GM19025 (cell line): ENCODE results near the gene TOMM22.

ENCODE experiments used
- ATAC-seq: cut with Tn5 transposase; IDR thresholded peaks from one replicate; pipeline ENCODE4 v1.9.1; 2021; ENCODE audit warnings: mild to moderate bottlenecking, low read depth, moderate library complexity; ENCODE audit not compliant: unreplicated experiment

Gene TOMM22

DNA sequence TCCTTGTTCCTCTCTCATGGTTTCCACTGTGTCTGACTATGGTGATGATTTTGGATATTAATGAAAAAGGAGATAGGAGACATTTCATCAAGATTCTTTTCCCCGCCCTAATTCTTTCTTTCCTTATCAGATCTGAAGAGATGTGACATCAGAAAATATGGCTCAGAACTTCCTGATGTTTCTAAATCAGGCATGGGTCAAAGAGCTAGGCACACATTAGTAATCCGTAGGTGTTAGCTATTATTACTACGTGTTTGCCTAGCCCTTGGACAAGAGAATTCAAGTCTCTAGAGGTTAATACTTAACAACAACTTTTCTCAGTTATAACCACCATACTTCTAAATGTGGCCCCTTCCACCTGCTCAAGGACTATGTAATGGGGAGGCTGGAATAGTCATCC is 13.2 kb downstream of the TOMM22 start:
- ATAC-seq: no peak

DNA sequence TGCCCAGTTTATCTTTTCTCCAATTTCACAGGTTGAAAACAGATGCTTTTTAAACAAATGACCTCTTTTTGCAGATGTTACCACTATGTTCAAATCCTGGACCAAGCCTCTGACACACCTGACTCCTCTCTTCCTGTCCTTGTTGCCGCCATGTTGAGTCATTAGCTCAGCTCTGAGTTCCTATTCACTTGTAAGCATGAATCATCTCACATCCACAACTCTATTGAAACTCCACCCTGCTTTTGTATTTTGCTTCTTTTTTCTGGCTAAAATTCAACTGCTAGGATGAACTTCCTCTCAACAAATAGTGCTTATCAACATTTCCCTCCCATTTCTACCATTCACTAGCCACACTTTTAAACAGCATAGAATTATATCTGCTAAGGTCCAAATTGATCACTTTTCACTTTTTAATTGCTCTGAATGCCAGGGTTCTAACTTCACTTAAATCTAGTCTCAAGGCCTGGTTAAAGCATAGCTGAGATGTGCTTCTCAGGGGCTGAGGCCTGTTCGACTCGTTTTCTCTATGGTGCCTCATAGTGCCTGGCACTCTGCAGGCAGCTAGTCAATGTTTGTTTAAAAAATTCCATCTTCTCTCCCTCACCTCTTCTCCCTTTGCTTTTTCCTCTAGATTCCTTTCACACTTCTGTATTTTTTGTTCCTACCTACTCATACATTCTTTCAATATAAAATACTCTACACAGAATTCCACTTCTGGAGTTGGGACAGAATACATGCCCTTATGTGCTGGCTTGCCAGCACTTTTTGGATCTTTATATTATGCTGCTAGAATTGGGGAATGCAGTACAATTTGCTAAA is 15.1 kb downstream of the TOMM22 start:
- no peak for ATAC-seq

DNA sequence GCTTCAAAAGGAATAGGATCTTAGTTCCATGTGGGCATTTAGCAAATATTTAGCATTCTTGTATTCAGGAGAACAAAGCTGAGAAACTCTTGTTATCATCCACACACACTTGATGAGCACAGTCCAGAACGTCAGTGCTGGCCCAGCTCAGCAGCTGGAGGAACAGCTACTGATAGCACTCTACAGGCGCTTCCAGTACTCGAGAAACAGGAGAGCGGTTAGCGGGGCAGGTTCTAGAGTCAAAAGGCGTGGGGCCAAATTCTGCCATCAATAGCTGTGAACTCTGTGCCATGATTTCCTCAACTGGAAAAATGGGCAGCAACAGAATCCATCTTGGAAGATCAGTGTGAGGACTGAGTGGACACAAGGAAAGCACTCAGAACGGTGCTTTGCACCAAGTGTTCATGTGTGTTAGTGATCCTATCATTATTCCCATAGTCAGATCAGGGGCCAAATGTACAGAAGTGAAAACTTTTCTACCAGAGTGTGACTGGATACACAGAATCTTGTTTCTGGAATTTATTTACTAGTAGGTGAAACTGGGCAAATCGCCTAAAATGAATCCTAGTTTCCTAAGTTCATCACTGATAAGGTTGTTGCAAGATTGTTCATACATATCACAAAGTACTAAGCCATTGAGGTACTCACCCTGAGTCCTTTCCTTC is 15.8 kb downstream of the TOMM22 start:
- ATAC-seq: no peak

DNA sequence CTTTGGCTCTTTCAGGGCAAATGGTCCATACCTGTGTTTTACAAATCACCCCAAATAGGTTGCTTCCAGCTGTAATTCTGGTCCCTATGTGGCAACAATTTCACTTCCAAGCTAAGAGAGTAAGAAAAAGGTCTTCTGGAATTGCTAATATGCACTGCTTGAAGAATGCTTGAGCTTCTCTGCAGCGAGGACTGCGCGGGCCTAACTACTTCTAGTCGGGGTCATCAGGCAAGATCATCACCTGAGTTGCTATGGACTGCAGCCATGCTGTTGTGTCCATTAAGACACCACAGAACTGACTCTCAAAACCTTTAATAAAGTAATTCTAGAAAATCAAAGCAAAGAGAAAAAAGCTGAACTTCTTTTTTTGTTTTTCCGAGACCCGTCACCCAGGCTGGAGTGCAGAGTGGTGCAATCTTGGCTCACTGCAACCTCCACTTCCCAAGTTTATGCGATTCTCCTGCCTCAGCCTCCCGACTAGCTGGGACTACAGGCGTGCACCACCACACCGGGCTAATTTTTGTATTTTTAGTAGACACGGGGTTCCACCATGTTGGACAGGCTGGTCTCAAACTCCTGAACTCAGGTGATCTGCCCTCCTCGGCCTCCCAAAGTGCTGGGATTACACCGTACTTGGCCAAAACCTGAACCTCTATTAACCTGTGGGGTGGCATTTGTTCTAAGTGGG is 16.8 kb downstream of the TOMM22 start:
- ATAC-seq: no peak

DNA sequence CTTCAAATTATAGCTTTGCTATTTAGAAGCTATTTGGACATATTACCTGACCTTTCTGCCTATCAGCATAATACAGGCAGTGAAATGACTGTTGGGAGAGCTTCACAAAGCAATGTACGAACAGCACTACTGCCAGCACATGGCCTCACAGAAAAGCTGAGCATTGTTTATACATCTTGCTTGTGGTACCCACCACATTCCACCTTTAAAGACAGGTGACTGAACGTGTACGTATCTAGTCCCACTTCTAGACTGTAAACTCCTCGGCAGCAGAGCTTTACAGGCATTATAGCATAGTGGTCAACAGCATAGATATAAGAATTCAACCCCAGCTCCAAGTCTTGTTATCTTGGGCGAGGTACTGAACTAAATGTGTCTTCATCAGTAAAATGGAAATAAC is 17.4 kb downstream of the TOMM22 start:
- ATAC-seq: no peak

DNA sequence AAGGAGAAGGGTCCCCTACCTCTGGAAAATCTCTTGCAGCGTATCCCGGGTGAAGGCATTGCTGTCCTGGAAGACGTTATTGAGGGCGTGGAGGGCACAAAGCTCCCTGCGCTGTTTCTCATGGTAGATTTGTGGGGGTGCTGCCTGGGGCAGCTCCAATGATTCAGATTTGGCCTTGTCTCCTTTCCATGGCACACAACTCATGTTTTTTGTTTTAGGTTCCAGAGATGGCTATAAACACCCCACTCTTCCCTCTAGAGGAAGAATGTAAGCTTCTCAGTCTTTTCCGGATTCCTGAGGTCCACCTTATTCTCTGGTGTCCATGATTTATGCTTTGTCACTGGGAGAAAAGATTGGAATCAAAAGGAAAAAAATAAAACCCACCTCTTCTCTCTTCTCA is 18.0 kb downstream of the TOMM22 start:
- no peak for ATAC-seq

DNA sequence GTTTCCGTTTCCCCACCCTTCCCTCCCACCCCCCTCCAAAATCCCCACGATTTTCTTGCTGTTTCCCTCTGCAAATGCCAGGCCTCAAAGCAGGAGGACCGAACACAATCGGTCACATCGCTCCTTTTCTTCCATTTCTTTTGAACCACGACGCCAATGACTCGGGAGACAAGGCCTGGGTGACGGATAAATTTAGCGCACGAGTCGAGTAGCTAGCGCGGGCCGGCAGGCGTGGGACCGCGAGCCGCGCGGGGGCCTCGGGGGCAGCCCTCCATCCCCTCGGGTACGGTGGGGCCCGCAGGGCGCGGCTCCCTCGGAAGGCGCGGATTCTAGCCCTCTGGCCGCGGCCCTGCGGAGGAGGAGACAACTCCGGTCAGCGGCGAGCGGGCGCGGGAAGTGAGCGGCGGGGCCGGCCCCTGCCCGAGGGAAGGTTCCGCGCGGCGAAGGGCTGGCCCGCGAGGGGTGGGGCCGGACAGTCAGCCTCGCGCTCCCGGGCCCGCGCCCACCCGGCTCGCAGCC is 18.6 kb downstream of the TOMM22 start:
- peak; percentile 23 for ATAC-seq

DNA sequence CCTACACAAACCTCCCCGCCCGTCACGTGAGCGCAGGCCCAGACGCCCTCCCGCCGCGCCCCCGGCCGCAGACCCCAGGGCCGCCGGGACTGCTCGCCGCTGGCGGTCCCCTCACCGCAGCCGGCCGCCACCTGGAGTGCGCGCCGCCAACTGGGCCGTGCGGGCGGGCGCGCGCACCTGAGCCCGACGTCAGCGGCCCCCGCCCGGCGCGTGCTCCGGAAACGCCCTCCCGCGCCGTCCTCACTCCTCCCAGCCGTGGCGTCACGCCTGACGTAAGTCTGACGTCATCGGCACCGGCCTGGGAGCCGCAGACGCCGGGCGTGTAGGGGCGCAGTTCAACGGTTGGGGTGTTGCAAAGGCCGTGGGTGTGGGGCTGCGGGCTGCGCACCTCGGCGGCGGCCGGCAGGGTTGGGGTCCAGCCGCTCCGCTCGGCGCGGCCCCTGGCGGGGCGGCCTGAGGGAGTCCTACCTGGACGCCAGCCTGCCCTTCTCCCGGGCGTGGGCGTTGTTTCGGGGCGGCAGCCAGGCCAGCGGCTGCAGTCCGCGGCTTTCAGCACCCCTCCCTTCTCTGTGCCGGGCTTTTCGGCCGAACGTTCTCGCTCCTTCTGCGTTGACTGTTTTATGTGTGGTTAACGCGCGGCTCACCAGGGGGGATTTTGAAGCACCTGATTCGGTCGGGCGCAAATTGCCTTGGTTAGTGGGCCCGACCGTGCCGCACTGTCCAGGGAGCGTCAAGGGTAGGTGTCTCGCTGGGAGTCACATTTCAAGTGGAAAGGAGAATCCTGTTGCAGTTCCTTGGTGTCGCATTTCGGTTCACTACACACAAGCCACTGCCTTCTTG is 19.3 kb downstream of the TOMM22 start, which contains the start of gene JOSD1:
Gene JOSD1 (minus strand): TSS at position 155 of the 840 bp plus-strand sequence. CDS start 956 bp downstream, outside the sequence.
- ATAC-seq: peak; percentile 36

DNA sequence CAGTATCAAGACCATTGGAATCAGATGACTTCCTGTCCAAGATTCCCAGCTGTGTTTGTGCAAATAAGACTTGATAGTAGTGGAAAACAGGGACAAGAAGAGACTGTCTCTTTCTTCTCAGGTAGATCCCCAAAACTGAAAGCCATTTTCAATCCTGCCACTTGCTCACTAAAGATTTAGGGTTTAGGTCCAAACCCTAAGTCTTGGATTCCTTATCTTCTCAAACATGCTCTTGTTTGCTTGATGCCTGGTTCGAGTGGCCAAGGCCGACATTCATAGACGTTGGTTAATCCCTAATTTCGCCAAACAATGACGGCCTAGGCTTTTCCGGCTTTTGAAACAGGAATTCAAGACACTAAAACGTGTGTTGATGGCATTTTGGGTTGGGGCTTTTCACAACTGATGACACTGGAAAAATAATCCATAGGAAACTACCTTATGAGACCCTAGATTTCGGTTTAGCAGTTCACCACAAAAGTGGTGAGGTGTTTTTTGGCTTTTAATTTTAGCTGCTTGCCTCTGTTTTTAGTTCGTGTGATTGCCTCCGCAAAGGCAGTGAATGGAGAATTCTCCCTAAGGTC is 23.0 kb downstream of the TOMM22 start:
- no peak for ATAC-seq

DNA sequence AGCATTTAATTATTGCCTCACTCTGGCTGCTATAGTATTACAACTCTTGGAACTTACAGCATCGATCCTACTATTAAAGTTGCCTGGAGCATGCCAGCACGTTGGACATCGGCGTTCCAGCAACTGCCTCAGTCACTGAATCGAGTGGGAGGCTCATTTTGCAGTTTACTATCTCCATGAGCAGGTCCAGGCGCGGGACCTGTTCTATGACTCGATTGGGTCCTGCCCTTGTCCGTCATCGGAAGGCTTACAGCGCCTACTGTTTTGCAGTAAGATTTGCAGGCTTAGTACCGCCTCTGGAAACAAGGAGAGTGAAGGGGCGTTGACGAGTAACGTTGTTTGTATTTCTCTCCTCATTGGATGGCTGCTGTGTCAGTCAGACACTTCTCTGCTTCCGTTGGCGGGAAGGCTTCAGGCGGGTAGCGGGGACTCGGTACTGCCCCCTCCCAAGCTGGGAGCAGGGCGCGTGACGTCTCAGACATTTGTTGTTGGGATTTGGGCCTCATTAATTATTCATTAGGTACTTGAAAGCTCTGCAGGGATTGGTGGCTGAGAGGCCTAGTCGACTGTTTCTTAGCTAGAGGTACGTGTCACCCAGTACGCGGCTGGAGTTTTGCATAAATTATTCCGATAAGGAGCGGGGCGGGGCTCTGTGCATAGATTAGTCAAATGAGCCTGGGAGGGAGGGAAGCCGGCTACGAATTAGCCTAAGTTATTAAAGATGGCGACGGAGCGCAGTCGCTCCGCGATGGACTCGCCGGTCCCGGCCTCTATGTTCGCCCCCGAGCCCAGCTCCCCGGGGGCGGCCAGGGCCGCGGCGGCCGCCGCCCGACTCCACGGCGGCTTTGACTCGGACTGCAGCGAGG is 23.7 kb downstream of the TOMM22 start, which contains the start of gene GTPBP1:
Gene GTPBP1 (plus strand): TSS at position 710 of the 866 bp plus-strand sequence. CDS start 12 bp downstream, at position 722.
- ATAC-seq: peak; percentile 67

DNA sequence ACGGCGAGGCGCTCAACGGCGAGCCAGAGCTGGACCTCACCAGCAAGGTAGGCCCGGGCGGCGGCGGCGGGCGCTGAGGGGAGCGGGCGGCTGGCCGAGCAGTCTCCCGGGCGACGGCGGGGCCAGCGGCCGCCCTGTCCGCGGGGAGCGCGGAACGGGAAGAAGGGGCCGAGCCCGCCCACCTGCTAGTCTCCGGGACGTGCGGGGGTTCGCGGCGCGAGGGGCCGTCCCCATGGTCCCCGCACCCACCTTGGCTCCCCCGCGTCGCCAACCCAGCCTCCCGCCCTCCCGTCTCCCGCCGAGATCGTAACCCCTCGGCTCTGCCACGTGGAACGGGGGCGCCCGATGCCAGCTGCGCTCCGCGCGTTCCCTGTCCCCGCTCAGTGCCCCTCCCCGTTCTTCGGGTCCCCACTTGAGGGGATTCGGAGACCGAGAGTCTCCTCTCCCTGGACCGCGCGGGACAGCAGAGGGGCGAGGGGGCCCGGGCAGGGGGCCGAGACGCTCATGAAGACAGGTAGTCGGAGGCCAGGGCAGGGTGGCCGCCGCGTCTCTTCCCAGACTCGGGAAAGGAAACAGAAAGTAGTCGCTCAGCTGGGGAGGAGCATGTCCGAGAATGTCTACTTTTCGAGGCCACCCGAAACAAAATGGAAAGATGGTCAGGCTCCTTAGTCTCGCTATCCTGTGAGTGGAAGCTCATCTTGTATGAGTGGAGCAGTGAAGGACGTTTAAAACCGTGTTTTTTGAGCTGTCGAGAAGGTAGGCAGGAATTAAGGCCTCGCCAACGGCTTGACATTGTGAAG is 24.5 kb downstream of the TOMM22 start:
- ATAC-seq: no peak

DNA sequence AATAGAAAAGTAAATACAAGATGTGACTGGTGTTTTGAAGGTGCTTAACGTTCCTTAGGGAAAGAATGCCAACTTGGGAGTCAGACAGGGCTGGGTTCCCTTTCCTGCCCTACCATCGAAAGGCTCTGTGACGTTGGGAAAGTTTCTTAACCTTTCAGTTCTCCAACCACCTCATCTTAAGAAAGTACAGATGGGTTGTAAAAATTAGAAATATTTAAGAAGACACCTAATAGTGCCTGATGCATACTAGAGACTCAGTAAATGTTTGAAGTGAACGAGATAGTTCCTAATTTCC is 25.1 kb downstream of the TOMM22 start:
- ATAC-seq: no peak

DNA sequence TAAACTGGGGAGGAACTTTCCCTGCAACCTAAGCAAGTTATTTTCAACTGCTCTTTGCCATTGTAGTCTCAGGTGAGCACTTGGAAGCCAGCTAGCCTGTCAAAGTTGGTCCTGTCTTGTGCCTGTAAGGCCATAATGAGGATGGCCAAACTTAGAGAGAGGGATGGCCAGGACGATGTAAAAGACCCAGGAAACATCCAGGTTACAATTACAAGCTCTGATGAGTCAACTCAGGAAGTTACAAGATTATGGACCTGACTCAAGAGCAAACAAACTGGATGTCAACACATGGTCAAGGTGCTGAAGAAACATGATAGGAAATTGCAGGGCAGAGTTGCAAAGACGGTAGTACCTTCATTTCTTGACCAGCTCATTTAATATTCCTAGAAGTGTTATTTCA is 25.6 kb downstream of the TOMM22 start:
- ATAC-seq: no peak

DNA sequence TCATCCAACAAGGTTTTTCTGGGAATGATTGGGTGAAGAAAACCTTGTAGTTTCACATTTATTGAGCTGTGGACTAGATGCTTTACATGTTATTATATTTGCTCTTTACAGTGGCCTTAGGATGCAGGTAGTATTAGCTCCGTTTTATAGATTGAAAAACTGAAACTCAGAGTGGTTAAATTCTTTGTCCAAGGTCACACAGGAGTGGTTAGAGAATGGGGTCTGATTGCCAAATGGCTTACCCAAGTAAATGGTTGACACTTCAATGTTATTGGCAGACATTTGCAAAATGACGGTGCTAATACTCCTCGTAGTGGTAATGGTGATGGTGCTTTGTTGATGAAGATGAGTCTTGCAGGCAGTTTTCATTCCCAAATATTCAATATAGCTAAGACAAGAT is 26.2 kb downstream of the TOMM22 start:
- ATAC-seq: no peak

DNA sequence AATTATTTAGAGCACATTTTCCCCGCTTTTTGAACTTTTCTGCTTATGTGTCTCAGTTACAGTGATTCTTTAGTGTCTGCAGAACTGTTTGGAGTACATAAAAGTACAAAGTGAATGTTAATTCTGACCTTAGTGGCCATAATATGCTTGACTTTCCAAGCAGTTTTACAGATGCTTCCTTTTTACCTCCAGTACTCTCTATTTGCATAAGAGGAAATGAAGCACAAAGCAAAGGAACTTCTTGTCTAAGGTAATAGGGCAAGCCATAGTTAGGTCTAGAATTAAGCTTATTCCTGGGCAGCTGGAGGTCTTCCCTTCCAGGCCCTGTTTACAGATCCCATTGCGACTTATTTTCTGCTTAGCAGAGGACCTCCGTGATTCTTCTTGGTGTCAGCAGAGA is 27.5 kb downstream of the TOMM22 start:
- no peak for ATAC-seq

DNA sequence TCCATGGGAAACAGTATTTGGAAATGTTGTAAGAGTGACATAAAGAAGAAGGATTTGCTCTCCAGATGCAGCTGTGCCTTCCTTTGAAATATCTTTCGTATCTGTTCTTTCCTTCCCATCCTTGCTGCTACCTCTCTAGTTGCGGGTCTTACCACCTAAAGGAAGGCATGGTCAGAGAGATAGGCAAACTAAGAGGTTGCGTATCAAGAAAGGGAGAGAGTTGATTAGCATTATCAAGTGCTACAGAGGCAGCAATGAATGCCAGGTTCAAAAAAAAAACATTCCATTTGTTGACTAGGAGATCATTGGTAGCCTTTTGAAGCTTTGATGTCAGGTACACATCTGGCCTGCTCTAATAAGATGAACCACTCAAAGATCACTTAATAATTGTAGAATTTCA is 28.6 kb downstream of the TOMM22 start:
- no peak for ATAC-seq

DNA sequence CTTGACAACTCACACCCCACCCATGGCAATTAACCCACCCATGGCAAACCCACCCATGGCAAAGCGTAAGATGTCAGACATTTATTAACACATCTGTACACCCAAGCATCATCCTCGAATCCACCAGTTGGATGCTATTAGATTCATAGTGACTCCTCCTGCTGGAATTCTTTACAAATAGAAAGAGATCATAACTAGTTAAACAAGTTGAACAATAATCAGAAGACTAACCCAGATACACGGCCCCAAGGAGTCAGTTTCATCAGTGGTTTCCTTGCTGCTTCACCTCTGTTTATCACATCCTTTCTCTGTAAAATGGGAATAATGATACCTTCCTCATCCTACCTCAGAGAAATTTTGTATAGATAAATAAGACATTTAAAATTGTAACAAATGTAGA is 29.1 kb downstream of the TOMM22 start:
- ATAC-seq: no peak

DNA sequence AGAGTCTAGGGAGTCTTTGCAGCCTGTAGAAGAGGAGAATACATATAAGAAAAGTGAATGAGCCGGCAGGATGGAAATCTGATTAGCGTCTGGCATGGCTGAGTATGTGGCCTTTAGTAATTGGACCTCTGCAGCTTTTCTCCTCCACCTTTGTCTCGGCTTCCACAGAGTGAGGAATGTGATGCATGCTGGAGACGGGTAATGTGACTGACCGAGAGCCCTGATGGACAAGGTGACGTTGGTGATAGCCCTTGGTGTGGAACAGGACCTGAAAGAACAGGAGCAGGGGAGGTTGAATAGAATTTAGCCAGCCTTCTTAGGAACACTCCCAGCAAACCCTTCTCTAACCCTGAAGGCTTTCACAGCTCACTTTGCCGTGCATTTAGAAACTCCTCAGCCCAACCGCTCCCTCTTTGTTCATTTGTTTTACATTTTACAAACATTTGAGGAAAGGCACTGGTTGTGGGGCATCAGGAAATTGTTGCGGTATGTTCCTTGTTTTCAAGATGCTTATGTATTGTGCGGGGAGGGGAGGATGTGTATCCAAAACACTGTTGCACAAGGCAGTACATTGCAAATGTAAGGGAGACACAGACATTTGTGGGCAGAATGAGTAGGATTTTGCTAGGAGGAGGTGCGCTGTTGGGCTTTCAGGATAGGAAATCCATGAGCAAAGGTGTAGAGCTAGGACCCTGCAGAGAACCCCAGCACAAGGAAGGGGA is 30.9 kb downstream of the TOMM22 start:
- no peak for ATAC-seq
